HUES64 (cell line): ENCODE measurements around the gene SLCO4A1.

Experiments
- H3K27ac ChIP-seq: 2 replicates; pipeline ENCODE4 v1.7.0; 2013; ENCODE audit warnings: low read depth, low read length, inconsistent platforms
- H3K27me3 ChIP-seq: 2 replicates; pipeline ENCODE4 v1.6.1; 2013; ENCODE audit warnings: mild to moderate bottlenecking, low read length; ENCODE audit not compliant: insufficient read depth
- H3K36me3 ChIP-seq: 2 replicates; pipeline ENCODE4 v1.6.1; 2013; ENCODE audit warnings: mild to moderate bottlenecking, low read length; ENCODE audit not compliant: insufficient read depth
- H3K4me1 ChIP-seq: 2 replicates; pipeline ENCODE4 v1.6.1; 2013; ENCODE audit warnings: mild to moderate bottlenecking, low read length, moderate library complexity; ENCODE audit not compliant: insufficient read depth
- H3K4me3 ChIP-seq: 2 replicates; pipeline ENCODE4 v1.5.1; 2013; ENCODE audit warnings: mild to moderate bottlenecking, low read length, moderate library complexity
- H3K9ac ChIP-seq: 2 replicates; pipeline ENCODE4 v1.6.1; 2013; ENCODE audit warnings: mild to moderate bottlenecking, low read depth, low read length
- H3K9me3 ChIP-seq: 2 replicates; pipeline ENCODE4 v1.6.1; 2013; ENCODE audit warnings: low read depth, low read length; ENCODE audit not compliant: insufficient read depth
- WGBS: fragments of 150-250, 120-280 bp; methylation state at CpG from one replicate; pipeline ENCODE4 v1.1.7; 2013; ENCODE audit warnings: missing lambda C conversion rate; 5-methylcytosine and 5-hydroxymethylcytosine counted together

SLCO4A1 gene

GRCh38 chr20:62694868-62695267 is 52.6 kb downstream of the SLCO4A1 start:
- H3K9me3 ChIP-seq = no peaks in the 10 kb centered on the region
- no peaks in the 10 kb centered on the region for H3K36me3 ChIP-seq
- H3K27me3 ChIP-seq = no peaks in the 10 kb centered on the region
- no peak overlapping the region for H3K4me3 ChIP-seq
- H3K27ac ChIP-seq = no peak overlapping the region
- WGBS = 90% methylated on average over 15 of the region's 15 CpGs
- no peak overlapping the region for H3K9ac ChIP-seq
- no peaks in the 10 kb centered on the region for H3K4me1 ChIP-seq

- WGBS = 91% methylated on average over 31 of the region's 32 CpGs
Measured at GRCh38 chr20:62695448-62696414, 53.4 kb downstream of the SLCO4A1 start.

GRCh38 chr20:62696434-62696957 is 54.2 kb downstream of the SLCO4A1 start:
- Histone ChIP-seq H3K27me3 (no peaks in the 10 kb centered on the region), H3K4me3 (no peak overlapping the region), H3K4me1 (no peaks in the 10 kb centered on the region), H3K27ac (no peak overlapping the region), H3K9me3 (no peaks in the 10 kb centered on the region), H3K36me3 (no peaks in the 10 kb centered on the region), H3K9ac (no peak overlapping the region)
- 92% methylated on average over 11 of the region's 16 CpGs for WGBS

More at GRCh38 chr20:62695448-62696414, 53.4 kb downstream of the SLCO4A1 start:
- Histone ChIP-seq H3K36me3 (no peaks in the 10 kb centered on the region), H3K9ac (no peak overlapping the region), H3K27ac (no peak overlapping the region), H3K27me3 (no peaks in the 10 kb centered on the region), H3K4me3 (no peak overlapping the region), H3K9me3 (no peaks in the 10 kb centered on the region), H3K4me1 (no peaks in the 10 kb centered on the region)

GRCh38 chr20:62696989-62697388 is 54.7 kb downstream of the SLCO4A1 start:
- no peak overlapping the region for H3K9ac ChIP-seq
- 91% methylated on average over 10 of the region's 10 CpGs for WGBS
- H3K27me3 ChIP-seq = no peaks in the 10 kb centered on the region
- H3K36me3 ChIP-seq = no peaks in the 10 kb centered on the region
- no peaks in the 10 kb centered on the region for H3K9me3 ChIP-seq
- no peak overlapping the region for H3K27ac ChIP-seq
- H3K4me3 ChIP-seq = no peak overlapping the region
- no peaks in the 10 kb centered on the region for H3K4me1 ChIP-seq

GRCh38 chr20:62697468-62697912 is 55.2 kb downstream of the SLCO4A1 start:
- no peaks in the 10 kb centered on the region for H3K9me3 ChIP-seq
- H3K36me3 ChIP-seq = no peaks in the 10 kb centered on the region
- no peaks in the 10 kb centered on the region for H3K4me1 ChIP-seq
- H3K27me3 ChIP-seq = no peaks in the 10 kb centered on the region
- H3K27ac ChIP-seq = no peak overlapping the region
- no peak overlapping the region for H3K4me3 ChIP-seq
- WGBS = 93% methylated on average over 11 of the region's 11 CpGs
- no peak overlapping the region for H3K9ac ChIP-seq

- 92% methylated on average over 14 of the region's 14 CpGs for WGBS
- H3K4me1 ChIP-seq = no peaks in the 10 kb centered on the region
Measured at GRCh38 chr20:62698231-62698630, 55.9 kb downstream of the SLCO4A1 start.

GRCh38 chr20:62699296-62699695 is 57.0 kb downstream of the SLCO4A1 start:
- Histone ChIP-seq H3K27me3 (no peaks in the 10 kb centered on the region), H3K9me3 (no peaks in the 10 kb centered on the region), H3K4me3 (no peak overlapping the region), H3K9ac (no peak overlapping the region), H3K36me3 (no peaks in the 10 kb centered on the region), H3K4me1 (no peaks in the 10 kb centered on the region), H3K27ac (no peak overlapping the region)
- 94% methylated on average over 19 of the region's 19 CpGs for WGBS

More at GRCh38 chr20:62698231-62698630, 55.9 kb downstream of the SLCO4A1 start:
- Histone ChIP-seq H3K4me3 (no peak overlapping the region), H3K9me3 (no peaks in the 10 kb centered on the region), H3K36me3 (no peaks in the 10 kb centered on the region), H3K27ac (no peak overlapping the region), H3K9ac (no peak overlapping the region), H3K27me3 (no peaks in the 10 kb centered on the region)

GRCh38 chr20:62699741-62700140 is 57.4 kb downstream of the SLCO4A1 start:
- H3K9ac ChIP-seq = no peak overlapping the region
- H3K27me3 ChIP-seq = no peaks in the 10 kb centered on the region
- no peak overlapping the region for H3K27ac ChIP-seq
- WGBS = 86% methylated on average over 12 of the region's 12 CpGs
- no peaks in the 10 kb centered on the region for H3K36me3 ChIP-seq
- no peaks in the 10 kb centered on the region for H3K4me1 ChIP-seq
- H3K4me3 ChIP-seq = no peak overlapping the region
- no peaks in the 10 kb centered on the region for H3K9me3 ChIP-seq

- Histone ChIP-seq H3K27me3 (no peaks in the 10 kb centered on the region), H3K4me3 (no peak overlapping the region), H3K9me3 (no peaks in the 10 kb centered on the region), H3K27ac (no peak overlapping the region), H3K4me1 (no peaks in the 10 kb centered on the region), H3K36me3 (no peaks in the 10 kb centered on the region), H3K9ac (no peak overlapping the region)
- WGBS = 94% methylated on average over 18 of the region's 18 CpGs
Measured at GRCh38 chr20:62700261-62700930, 58.1 kb downstream of the SLCO4A1 start.

- H3K27me3 ChIP-seq = no peaks in the 10 kb centered on the region
- H3K27ac ChIP-seq = no peak overlapping the region
- H3K4me3 ChIP-seq = no peak overlapping the region
- 87% methylated on average over 24 of the region's 24 CpGs for WGBS
- no peaks in the 10 kb centered on the region for H3K9me3 ChIP-seq
- no peaks in the 10 kb centered on the region for H3K36me3 ChIP-seq
- H3K4me1 ChIP-seq = no peaks in the 10 kb centered on the region
- H3K9ac ChIP-seq = no peak overlapping the region
Measured at GRCh38 chr20:62701161-62702012, 59.1 kb downstream of the SLCO4A1 start.
